ENCODE data around the gene CMTM5.
"Not testable (repeated sequence)": the region's sequence is repeated elsewhere in the genome, so short reads cannot be mapped to it uniquely, and the experiment has no call there.

DNA sequence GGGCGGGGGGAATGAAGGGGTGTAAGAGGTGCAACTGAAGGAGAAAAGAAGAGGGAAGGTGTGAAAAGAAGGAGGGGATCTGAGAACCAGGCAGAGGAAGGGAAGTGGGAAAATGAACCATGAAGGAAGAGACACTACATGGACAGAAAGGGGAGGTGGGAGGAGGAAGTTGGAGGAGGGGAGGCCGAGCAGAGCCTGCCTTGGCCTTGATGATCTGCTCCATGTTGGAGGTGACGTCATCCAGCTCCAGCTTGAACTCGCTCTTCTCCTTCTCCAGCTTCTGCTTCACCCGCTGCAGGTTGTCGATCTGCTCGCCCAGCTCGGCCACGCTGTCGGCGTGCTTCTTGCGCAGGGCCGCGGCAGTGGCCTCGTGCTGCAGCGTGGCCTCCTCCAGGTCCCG lies 42.8 kb downstream of the CMTM5 start:
- TF ChIP-seq ISL1 (CRISPR knock-in tag; IDR thresholded peaks at IDR 0.05); ZNF8 (CRISPR knock-in tag; IDR thresholded peaks at IDR 0.05); ARNTL (CRISPR knock-in tag; IDR thresholded peaks at IDR 0.05; ENCODE audit: borderline replicate concordance, low read depth); RARB (CRISPR knock-in tag; IDR thresholded peaks at IDR 0.05); ZFP3 (CRISPR knock-in tag; IDR thresholded peaks at IDR 0.05); GLIS3 (CRISPR knock-in tag; IDR thresholded peaks at IDR 0.05); OSR1 (CRISPR knock-in tag; IDR thresholded peaks at IDR 0.05); TCF4 (CRISPR knock-in tag; IDR thresholded peaks at IDR 0.05; ENCODE audit: borderline replicate concordance); ZFP30 (CRISPR knock-in tag; IDR thresholded peaks at IDR 0.05): not testable (repeated sequence)
- TF ChIP-seq, protein P1, sequence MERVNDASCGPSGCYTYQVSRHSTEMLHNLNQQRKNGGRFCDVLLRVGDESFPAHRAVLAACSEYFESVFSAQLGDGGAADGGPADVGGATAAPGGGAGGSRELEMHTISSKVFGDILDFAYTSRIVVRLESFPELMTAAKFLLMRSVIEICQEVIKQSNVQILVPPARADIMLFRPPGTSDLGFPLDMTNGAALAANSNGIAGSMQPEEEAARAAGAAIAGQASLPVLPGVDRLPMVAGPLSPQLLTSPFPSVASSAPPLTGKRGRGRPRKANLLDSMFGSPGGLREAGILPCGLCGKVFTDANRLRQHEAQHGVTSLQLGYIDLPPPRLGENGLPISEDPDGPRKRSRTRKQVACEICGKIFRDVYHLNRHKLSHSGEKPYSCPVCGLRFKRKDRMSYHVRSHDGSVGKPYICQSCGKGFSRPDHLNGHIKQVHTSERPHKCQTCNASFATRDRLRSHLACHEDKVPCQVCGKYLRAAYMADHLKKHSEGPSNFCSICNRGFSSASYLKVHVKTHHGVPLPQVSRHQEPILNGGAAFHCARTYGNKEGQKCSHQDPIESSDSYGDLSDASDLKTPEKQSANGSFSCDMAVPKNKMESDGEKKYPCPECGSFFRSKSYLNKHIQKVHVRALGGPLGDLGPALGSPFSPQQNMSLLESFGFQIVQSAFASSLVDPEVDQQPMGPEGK (CRISPR knock-in tag; IDR thresholded peaks at IDR 0.05; ENCODE audit: borderline replicate concordance): not testable (repeated sequence)
- TF ChIP-seq, protein P2, sequence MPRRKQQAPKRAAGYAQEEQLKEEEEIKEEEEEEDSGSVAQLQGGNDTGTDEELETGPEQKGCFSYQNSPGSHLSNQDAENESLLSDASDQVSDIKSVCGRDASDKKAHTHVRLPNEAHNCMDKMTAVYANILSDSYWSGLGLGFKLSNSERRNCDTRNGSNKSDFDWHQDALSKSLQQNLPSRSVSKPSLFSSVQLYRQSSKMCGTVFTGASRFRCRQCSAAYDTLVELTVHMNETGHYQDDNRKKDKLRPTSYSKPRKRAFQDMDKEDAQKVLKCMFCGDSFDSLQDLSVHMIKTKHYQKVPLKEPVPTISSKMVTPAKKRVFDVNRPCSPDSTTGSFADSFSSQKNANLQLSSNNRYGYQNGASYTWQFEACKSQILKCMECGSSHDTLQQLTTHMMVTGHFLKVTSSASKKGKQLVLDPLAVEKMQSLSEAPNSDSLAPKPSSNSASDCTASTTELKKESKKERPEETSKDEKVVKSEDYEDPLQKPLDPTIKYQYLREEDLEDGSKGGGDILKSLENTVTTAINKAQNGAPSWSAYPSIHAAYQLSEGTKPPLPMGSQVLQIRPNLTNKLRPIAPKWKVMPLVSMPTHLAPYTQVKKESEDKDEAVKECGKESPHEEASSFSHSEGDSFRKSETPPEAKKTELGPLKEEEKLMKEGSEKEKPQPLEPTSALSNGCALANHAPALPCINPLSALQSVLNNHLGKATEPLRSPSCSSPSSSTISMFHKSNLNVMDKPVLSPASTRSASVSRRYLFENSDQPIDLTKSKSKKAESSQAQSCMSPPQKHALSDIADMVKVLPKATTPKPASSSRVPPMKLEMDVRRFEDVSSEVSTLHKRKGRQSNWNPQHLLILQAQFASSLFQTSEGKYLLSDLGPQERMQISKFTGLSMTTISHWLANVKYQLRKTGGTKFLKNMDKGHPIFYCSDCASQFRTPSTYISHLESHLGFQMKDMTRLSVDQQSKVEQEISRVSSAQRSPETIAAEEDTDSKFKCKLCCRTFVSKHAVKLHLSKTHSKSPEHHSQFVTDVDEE (CRISPR knock-in tag; IDR thresholded peaks at IDR 0.05): not testable (repeated sequence)
- TF ChIP-seq, protein P3, sequence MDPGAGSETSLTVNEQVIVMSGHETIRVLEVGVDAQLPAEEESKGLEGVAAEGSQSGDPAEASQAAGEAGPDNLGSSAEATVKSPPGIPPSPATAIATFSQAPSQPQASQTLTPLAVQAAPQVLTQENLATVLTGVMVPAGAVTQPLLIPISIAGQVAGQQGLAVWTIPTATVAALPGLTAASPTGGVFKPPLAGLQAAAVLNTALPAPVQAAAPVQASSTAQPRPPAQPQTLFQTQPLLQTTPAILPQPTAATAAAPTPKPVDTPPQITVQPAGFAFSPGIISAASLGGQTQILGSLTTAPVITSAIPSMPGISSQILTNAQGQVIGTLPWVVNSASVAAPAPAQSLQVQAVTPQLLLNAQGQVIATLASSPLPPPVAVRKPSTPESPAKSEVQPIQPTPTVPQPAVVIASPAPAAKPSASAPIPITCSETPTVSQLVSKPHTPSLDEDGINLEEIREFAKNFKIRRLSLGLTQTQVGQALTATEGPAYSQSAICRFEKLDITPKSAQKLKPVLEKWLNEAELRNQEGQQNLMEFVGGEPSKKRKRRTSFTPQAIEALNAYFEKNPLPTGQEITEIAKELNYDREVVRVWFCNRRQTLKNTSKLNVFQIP (CRISPR knock-in tag; IDR thresholded peaks at IDR 0.05; ENCODE audit: borderline replicate concordance, low read depth): not testable (repeated sequence)
